DMS153 (cell line): ENCODE measurements around the gene ZAR1.
"Not testable (repeated sequence)": the region's sequence is repeated elsewhere in the genome, so short reads cannot be mapped to it uniquely, and the experiment has no call there.

ENCODE experiments used
- DNase-seq: peaks from one replicate; lab custom pipeline; 2025; lab: John Stamatoyannopoulos, UW

ZAR1 gene, protein sequence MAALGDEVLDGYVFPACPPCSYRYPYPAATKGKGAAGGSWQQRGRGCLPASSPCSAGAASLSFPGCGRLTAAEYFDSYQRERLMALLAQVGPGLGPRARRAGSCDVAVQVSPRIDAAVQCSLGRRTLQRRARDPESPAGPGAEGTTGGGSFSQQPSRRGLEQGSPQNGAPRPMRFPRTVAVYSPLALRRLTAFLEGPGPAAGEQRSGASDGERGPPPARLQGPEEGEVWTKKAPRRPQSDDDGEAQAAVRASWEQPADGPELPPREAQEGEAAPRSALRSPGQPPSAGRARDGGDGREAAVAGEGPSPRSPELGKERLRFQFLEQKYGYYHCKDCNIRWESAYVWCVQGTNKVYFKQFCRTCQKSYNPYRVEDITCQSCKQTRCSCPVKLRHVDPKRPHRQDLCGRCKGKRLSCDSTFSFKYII

DNA sequence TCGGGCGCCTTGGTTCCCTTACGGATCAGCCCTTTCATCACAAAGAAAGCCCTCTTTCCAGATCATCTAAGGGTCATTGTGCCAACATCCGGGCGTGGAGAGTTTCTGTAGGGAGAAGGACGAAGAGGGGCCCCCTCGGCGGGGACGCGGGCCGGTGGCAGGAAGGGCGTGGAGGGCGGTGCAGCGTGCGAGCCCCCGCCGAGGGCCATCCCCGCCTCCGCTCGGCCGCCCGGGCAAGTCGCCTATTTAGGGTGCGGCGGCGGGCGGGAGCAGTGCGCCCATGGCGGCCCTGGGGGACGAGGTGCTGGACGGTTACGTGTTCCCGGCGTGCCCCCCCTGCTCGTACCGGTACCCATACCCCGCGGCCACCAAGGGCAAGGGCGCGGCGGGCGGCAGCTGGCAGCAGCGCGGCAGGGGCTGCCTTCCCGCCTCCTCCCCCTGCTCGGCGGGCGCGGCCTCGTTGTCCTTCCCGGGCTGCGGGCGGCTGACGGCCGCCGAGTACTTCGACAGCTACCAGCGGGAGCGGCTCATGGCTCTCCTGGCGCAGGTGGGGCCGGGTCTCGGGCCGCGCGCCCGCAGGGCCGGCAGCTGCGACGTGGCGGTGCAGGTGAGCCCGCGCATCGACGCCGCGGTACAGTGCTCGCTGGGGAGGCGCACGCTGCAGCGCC lies at the start of gene ZAR1:
Gene ZAR1, plus strand, starts transcription at position 241 of the 668 bp plus-strand sequence. Its CDS starts 40 bp downstream, at position 281.
- DNase-seq: no peak

DNA sequence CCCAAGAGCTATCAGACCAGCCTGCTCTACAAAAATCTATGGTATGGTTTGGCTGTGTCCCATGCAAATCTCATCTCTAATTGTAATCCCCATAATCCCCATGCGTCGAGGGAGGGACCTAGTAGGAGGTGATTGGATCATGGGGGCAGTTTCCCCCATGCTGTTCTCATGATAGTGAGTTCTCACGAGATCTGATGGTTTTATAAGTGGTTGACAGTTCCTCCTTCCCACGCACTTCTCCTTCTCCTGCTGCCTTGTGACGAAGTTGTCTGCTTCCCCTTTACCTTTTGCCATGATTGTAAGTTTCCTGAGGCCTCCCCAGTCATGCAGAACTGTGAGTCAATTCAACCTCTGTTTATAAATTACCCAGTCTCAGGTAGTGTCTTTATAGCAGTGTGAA lies 49.1 kb upstream of the ZAR1 start:
- DNase-seq: not testable (repeated sequence)

DNA sequence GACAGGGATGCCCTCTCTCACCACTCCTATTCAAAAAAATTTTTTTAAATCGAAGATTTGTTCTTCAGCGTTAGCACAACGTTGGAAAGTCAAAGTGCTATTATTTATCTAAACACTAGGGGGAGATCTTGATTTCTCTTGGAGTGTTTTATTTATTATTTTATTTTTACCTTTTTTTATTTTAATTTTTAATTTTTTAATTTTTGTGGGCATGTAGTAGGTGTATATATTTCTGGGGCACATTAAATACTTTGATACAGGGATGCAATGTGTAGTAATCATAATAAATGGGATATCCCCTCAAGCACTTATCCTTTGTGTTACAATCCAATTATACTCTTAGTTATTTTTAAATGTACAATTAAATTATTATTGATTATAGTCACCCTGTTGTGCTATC lies 44.3 kb upstream of the ZAR1 start:
- no peak for DNase-seq

DNA sequence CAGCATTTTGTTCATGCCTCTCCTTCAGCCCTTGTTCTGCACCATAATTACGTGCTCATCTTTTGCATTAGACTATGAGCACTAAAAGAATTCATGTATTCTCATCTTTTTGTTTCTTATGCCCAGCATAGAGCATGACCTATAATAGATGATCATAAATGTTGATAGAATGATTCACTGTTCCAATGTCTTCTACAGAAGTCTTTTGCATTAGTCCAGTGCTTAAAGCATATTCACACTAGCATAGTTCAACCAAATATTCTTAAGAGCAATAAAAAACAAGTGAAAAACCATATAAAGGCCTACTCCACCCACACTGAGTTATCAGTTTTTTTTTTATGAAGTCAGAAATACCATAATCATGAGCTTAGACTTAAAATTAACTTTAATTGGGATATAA lies 43.4 kb upstream of the ZAR1 start:
- no peak for DNase-seq

DNA sequence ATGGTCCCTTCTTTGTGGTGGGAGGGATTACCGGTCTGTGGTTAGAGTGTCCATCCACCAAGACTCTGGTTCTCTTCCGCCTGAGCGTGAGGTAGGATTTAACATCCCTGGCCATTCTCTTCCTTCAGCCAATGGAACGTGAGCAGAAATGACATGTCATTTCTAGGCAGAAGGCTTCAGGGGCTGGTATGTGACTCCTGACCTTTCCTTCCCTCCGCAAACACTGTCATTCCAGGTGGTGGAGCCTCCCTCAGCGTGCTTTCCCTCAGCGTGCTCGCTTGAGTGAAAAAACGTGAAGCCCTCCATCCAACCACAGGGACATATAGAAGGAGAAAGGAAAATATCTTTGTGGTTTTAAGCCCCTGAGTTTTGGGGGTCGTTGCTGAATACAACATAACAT lies 40.9 kb upstream of the ZAR1 start:
- no peak for DNase-seq

DNA sequence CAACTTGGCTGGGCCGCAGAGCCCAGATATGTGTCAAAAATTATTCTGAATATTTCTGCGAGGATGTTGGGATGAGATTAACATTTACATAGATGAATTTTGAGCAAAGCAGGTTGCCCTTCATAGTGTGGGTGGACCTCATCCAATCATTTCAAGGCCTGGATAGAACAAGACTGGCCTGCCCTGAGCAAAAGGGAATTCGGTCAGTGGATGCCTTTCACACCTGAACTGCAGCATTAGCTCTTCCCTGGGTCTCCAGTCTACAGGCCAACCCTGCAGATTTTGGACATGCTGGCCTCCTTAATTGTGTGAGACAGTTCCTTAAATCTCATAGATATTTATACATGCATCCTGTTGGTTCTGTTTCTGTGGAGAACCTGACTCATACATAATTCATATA lies 39.3 kb upstream of the ZAR1 start:
- no peak for DNase-seq

DNA sequence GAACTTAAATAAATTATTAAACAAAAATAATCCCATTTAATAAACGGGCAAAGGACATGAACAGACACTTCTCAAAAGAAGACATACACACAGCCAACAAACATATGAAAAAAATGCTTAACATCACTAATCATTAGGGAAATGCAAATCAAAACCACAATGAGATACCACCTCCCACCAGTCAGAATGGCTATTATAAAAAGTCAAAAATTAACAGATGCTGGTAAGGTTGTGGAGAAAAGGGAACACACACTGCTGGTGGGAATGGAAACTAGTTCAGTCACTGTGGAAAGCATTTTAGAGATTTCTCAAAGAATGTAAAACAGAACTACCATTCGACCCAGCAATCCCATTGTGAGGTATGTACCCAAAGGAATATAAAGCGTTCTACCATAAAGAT lies 38.4 kb upstream of the ZAR1 start:
- DNase-seq: not testable (repeated sequence)

DNA sequence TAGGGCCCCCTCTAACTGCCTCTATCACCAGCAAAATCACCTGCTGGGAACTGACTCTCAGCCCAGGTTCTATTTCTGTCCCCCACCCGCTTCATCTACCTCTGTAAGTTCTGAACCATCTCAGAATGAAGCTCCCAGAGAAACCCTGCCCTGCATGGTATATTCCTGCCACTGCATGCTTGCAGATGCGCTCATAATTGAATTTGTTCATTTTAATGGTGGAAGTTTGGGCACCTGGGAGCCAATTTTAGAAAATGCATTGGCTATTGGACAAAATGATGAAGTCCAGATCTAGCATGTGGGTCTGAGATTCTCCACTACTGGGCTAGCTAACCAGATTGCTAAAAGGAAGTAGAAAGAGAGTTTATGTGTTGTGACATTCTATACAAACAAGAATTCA lies 35.5 kb upstream of the ZAR1 start:
- DNase-seq: no peak

DNA sequence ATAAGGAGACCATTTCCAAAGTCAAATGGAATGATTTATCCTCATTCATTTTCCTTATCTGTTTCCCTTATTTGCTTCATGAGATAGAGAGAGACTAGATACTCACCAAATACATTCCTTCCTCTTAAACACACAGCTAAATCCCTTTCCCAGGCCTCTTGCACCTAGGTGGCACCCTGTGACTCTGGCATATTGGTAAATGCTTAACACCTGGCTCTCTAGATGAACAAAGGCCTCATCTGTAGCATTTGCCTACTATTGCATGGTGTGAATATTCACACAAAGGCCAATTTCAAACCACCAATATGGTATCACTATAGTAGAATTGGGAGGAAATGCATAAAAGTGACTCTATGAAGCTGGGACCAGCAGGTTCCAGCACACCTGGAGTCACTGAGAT lies 29.1 kb upstream of the ZAR1 start:
- no peak for DNase-seq

DNA sequence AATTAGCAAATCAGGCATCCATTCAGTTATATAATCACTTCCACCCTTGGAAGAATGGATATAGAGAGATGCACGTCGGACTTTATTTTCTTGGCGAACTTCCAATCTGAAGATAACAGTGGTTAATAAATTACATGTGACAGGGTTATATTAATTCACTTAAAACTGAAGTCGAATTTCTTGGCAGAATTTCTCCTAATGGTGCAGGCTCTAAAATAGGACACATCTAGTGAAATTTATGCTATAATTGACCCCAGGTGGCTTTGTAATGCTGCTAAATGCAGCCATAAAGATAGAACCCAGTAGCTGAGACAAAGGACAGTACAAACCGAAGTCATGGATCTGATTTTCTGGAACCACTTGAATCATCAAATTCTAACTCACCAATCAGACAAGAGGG lies 27.7 kb upstream of the ZAR1 start:
- DNase-seq: no peak

DNA sequence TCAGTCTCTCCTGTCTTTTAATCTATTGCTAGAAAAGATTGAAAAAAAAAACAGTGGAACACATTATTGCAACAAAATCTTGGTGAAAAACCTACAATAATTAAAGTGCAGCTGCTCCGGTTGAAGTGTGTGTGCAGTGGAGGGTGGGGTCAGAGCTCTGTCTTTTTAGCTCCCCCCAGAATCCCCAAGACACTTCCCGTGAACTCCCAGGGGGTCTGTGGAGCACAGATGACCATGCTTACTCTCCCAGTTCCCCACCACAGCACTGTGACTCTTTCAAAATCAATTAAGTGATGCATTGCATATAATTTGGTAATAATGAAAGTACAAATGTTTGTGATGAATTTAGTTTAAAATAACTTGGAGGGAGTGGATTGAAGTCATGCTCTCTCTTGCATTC lies 22.6 kb upstream of the ZAR1 start:
- DNase-seq: no peak

DNA sequence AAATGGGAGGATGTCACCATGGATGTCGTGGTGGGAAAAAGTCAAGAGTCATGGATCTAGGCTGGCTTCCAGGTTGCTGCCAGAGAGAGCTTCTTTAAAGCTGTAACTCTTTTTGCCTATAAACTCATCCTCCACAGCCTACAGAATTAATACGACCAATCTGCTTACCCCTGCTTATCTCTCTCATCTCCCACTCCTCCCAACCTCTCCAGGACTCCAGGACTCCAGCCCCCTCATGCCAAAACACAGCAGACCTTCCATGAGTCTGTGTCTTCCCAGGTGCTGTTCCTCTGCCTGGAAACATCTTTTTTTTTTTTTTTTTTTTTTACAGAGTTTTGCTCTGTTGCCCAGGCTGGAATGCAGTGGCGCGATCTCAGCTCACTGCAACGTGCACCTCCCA lies 22.2 kb upstream of the ZAR1 start:
- no peak for DNase-seq

DNA sequence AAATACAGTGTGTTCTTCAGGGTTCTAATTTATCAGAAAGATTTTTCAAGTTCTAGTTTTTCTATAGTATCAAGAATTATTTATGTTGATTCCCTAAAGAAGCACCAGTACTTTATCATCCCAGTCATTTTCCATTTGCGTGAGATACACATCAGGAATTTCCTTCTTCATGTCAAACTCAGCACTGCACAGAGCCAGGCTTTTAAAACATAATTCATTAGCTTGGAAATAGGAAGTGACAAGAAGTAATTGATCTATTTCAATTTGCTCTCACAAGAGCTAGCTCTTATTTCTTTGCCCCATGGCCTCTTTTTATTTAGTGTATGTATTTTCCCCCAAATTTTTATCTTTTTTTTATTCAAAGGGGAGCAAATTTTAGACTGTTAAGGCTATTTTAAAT lies 19.9 kb upstream of the ZAR1 start:
- no peak for DNase-seq

DNA sequence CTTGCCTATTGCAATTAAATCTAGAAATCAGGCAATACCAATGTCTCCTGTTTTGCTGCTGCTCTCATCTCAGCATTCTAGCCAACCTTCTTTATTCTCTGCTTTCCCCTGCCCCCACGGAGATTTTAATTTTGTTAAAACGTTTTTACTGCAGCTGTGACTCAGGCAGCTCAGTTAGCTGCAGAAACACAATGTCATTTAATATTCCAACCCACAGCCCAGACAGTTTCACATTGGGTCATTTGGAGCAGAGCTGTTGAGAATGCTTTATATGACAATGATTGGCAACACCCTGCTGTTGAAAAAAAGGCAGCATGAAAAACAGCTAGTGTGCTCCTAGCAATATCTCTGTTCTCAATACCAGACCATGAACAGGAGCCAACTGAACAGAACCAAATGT lies 19.5 kb upstream of the ZAR1 start:
- no peak for DNase-seq

DNA sequence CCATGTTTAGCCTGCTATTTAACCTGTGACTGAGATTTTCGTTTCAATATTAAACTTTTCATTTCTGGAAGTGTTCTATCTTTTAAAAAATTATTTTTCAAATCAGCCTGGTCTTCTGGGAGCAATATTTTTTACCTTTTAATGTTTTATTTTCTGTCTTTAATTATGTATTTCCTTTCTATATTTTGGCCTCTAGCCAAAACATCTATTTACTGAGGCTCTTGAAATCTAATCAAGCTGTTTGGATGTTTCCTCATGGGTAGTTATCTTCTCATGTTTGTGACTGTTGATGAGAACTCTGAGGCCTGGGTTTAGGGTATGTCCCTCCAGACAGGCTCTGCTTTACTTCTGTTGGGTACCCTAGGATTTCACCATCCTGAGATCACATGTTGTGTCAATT lies 17.3 kb upstream of the ZAR1 start:
- no peak for DNase-seq

DNA sequence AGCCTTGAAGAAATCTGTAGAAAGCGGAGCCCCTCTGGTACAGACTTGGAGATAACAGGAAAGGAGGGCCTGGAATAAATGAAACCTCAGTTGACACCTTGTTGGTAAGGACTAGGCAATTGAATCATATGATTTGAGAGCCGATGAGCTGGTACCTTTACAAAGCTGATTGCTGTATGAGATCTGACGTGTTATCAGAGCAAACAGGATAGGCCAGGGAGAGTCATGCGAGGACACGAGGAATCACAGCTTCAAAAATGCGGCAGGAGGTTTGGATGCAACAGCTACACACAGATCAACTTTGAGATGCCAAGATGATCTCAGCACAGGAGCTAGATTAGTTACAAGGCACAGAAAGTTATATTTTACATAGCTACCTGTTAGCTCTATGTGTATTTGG lies 14.3 kb upstream of the ZAR1 start:
- no peak for DNase-seq

DNA sequence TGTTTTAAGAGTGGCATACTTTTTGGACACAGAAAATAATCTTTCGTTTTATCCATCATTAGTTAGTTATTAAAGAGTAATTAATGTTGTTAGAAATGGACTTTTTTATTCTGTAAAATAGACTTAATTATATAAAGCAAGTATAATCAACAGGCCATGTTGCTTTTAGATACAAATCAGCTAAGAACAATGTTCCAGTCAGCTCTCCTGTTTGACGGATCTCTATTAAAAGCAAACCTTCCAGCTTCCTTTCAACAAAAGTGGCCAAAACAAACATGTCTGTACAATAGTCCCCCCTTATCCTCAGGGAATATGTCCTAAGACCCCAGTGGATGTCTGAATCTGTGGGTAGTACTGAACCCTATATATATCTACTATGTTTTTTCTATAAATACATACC lies 11.8 kb upstream of the ZAR1 start:
- no peak for DNase-seq

DNA sequence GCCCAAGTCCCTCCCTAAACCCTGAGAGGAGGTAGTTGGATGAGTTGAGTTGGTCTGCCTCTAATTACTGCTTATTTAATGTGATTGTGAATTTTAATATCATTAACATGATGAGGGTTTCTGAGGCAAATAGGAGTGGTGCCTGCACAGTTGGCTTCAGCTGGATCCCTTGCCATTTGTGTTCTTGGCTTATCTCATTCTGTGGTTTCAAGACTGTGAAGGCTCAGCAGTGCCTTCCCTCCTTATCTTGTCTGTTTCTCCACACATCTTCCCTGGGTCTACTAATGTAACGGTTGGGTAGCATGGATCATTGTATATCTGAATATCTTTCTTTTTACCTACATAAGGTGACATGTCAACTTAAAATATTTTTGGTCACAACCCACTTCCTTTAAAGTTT lies 8.5 kb upstream of the ZAR1 start:
- no peak for DNase-seq

DNA sequence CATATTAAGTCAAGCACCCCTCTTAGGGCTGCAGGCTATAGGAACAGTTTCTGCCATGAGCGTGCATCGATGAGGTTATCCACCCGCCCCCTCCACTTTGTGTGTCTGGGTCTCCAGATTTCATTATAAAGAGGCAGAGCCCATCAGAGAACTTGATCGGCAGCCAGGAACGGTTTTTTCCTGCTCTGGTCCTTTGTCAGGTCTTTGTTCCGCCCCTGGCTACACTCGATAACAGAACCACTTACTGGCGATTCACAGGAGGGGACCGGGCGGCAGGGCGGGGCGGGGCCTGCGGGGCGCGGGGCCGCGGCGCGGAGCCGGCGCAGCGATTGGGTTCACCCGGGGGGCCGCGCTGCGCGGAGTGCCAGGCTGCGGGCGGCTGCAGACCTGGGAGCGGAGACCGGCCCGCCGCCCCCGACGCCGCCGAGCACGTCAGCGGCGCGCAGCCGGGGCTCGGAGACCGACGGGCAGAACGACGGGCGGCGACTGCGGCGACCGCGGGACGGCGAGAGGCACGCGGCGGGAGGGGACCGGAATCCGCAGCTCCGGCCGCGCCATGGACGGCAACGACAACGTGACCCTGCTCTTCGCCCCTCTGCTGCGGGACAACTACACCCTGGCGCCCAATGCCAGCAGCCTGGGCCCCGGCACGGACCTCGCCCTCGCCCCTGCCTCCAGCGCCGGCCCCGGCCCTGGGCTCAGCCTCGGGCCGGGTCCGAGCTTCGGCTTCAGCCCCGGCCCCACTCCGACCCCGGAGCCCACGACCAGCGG lies 6.9 kb upstream of the ZAR1 start, which contains the start of gene SLC10A4:
Gene SLC10A4, plus strand, starts transcription at position 338 of the 771 bp plus-strand sequence. Its CDS starts 219 bp downstream, at position 557.
- DNase-seq: no peak

DNA sequence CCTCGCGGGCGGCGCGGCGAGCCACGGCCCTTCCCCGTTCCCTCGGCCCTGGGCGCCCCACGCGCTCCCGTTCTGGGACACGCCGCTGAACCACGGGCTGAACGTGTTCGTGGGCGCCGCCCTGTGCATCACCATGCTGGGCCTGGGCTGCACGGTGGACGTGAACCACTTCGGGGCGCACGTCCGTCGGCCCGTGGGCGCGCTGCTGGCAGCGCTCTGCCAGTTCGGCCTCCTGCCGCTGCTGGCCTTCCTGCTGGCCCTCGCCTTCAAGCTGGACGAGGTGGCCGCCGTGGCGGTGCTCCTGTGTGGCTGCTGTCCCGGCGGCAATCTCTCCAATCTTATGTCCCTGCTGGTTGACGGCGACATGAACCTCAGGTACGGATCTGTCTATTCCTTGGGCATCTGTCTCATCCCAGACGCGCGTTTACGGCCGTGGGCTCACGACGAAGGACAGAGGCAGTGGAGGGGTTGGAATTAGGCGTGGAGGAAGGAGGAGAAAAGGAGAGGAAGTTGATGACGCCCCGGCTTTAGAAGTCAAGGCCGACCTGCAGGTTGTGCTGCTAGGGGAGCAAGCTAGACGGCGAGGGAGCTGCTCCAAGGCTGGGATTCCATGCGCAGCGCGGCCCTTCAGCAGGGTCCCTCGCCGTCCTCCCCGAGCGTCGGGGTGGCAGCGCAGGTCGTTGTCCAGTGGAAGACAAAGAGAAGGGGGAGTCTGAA lies 6.1 kb upstream of the ZAR1 start:
- no peak for DNase-seq

DNA sequence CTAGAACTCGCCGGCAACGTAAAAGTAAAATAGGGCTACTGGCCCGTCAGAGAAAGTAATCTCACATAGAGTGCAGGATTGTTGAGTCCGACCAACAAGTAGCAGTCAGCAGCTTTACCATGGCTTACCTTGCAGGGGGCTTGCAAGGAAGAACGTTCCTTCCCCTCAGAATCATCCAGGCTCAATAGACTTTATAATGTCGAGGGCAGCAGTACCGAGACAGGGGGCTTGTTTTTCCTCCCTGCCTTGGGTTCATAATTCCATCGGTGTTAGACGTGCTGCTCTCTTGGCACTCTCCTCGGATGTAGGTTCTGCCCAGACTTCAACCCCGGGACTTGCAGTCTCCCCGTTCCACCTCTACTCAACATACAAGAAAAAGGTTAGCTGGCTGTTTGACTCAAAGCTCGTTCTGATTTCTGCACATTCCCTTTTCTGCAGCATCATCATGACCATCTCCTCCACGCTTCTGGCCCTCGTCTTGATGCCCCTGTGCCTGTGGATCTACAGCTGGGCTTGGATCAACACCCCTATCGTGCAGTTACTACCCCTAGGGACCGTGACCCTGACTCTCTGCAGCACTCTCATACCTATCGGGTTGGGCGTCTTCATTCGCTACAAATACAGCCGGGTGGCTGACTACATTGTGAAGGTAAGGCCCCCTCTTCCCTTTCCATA lies 5.4 kb upstream of the ZAR1 start:
- no peak for DNase-seq

DNA sequence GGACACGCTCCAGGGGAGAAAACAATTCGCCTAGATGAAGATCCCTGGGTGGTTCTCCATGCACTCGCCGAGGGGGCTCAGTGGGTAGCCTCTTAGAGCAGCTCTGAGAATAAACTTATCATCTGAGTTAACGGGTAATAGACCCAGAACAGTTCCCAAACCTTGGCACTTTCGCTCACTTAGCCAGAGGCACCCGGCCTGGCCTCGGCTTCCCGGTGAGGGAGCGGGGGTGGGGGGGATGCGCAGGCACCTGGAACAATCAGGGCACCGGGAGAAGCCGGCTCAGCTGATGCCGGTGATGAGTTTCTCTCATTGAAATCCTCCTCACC lies 405 bp upstream of the ZAR1 start:
- no peak for DNase-seq
